Measurements from ENCODE around the gene ADAR. TPM values are rescaled to one million over a fixed set of nuclear protein-coding genes. Genes with fewer than 3 reads are reported as not detected.

ADAR gene
- total and polyA plus RNA-seq, 12 donors = 18.5 to 160 (median 123) TPM

GRCh38 chr1:154553056-154554030 is 54.6 kb downstream of the ADAR start:
- Histone ChIP-seq H3K4me3 (no peak overlapping the region), H3K4me1 (replicated peaks in 1 of 2) (peaks cover 20 to 34% of the 10 kb centered on the region in 2 donors), H3K9me3 (replicated peaks in 1 of 3) (no peaks in the 10 kb centered on the region), H3K27me3 (no peaks in the 10 kb centered on the region), H3K27ac (no peak overlapping the region), H3K36me3 (replicated peaks in 1 of 2) (peaks cover 0 to 70% of the 10 kb centered on the region in 2 donors)
- no peak for DNase-seq
- no peak for TF ChIP-seq CTCF (IDR thresholded peaks at IDR 0.05)
- TF ChIP-seq POLR2A (IDR thresholded peaks at IDR 0.05) = no peak
- intact Hi-C loops (cut with DNase I) = no loop called here
- 60 to 73% (median 65%) methylated on average over 12 of the region's 12 CpGs for WGBS, 4 donors

DNA sequence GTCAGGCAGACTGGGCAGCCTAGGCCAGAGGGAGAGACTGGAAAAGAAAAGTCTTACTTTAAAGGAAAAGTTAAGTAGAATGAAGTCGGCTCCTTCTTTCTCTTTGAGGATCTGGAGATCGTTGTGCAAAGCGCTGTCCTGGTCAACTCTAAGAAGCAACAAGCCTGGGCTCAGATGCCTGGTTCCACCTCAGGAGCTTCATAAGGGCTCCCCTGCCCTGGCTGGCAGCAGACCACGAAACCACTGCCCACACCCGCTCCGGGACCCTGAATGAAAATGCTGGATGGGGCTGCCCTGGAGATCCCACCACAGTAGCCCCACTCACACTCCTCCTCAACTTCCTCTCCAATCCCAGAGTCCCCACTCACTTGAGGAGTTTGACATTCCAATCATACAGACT is 56.0 kb downstream of the ADAR start:
- TF ChIP-seq CTCF (IDR thresholded peaks at IDR 0.05) (no peak), POLR2A (IDR thresholded peaks at IDR 0.05) (no peak)
- 76 to 97% (median 93%) methylated on average over 2 to 6 of the region's 6 CpGs for WGBS, 4 donors
- no peak for DNase-seq

DNA sequence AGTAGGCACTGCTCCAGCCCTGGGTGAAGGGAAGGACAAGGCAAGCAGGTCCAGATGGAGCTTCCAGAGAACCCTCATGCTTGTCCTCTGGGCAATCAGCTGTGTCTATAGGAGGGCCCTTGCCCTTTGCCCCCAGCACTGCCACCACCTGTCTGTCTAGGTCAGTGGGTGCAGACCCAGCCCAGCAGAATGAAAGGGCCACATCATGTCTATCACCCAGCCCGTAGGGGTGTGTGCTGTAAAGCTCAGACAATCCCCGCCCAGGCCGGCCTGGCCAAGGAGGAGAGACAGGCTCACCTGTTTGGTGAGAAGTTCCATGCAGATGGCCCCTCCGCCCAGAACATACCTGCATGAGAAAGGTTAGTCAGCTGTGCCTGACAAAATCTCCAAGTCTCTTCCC is 56.5 kb downstream of the ADAR start:
- intact Hi-C loops (cut with DNase I) = no loop called here
- peaks cover 0 to 70% of the 10 kb centered on the region in 2 donors for H3K36me3 ChIP-seq (replicated peaks in 1 of 2)
- H3K4me1 ChIP-seq (replicated peaks in 1 of 2) = peaks cover 12 to 30% of the 10 kb centered on the region in 2 donors
- no peak for TF ChIP-seq POLR2A (IDR thresholded peaks at IDR 0.05)
- TF ChIP-seq CTCF (IDR thresholded peaks at IDR 0.05) = no peak
- H3K27me3 ChIP-seq = no peaks in the 10 kb centered on the region
- WGBS, 4 donors = 89 to 100% (median 94%) methylated on average over 1 to 4 of the region's 4 CpGs
- DNase-seq = no peak
- no peaks in the 10 kb centered on the region for H3K9me3 ChIP-seq (replicated peaks in 1 of 3)
- no peak overlapping the region for H3K27ac ChIP-seq
- H3K4me3 ChIP-seq = no peak overlapping the region

More for the DNA sequence above, 56.0 kb downstream of the ADAR start:
- Histone ChIP-seq H3K36me3 (replicated peaks in 1 of 2) (peaks cover 0 to 70% of the 10 kb centered on the region in 2 donors), H3K27me3 (no peaks in the 10 kb centered on the region), H3K4me1 (replicated peaks in 1 of 2) (peaks cover 18 to 36% of the 10 kb centered on the region in 2 donors), H3K9me3 (replicated peaks in 1 of 3) (no peaks in the 10 kb centered on the region), H3K4me3 (no peak overlapping the region), H3K27ac (no peak overlapping the region)
- intact Hi-C loops (cut with DNase I) = no loop called here

GRCh38 chr1:154550657-154551056 is 57.3 kb downstream of the ADAR start:
- intact Hi-C loops (cut with DNase I) = no loop called here
- TF ChIP-seq POLR2A (IDR thresholded peaks at IDR 0.05) (no peak), CTCF (IDR thresholded peaks at IDR 0.05) (no peak)
- no peaks in the 10 kb centered on the region for H3K27me3 ChIP-seq
- DNase-seq = no peak
- no peak overlapping the region for H3K4me3 ChIP-seq
- peaks cover 0 to 68% of the 10 kb centered on the region in 2 donors for H3K36me3 ChIP-seq (replicated peaks in 1 of 2)
- no peaks in the 10 kb centered on the region for H3K9me3 ChIP-seq (replicated peaks in 1 of 3)
- H3K4me1 ChIP-seq (replicated peaks in 1 of 2) = peaks cover 8 to 24% of the 10 kb centered on the region in 2 donors
- no peak overlapping the region for H3K27ac ChIP-seq
- 62 to 76% (median 71%) methylated on average over 4 to 6 of the region's 6 CpGs for WGBS, 4 donors

Measured in adrenal gland (tissue), 12 donors.